ENCODE results near the gene RNASE8.

Gene RNASE8

DNA sequence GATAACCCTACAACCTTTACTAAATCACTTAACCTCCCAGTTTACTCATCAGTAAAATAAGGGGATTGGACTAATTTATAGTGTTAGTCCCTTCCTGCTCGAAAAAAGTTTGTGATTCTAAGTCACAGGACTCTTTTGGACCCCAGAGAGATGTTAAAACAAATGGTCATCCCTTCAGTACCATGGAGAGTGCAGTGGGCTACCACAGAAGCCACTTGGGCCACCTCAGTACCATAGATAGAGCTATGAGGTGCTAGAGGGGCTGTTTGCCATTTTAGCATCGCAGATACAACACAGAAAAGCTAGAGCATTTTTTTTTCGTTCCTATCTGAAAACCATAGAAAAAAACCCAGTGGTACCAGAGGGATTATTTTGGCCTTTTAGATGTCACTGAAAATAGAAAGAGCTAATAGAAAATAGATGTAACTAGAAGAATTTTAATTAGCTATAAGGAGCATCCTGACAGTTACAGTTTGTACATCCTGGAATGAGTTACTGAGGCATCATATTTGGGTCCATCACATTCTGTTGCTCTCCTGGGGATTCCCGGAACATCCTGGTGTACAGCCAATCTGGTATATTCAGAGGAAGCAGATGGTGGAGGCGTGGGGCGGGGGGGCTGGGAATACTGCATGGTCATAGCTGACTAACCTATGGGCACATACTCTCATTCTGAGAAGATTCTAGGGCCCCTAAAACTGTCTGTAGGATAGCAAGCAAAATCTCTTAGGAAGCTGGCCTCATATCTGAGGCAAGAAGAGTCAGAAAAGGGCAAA lies 38.0 kb downstream of the RNASE8 start:
- TF ChIP-seq, protein P1, sequence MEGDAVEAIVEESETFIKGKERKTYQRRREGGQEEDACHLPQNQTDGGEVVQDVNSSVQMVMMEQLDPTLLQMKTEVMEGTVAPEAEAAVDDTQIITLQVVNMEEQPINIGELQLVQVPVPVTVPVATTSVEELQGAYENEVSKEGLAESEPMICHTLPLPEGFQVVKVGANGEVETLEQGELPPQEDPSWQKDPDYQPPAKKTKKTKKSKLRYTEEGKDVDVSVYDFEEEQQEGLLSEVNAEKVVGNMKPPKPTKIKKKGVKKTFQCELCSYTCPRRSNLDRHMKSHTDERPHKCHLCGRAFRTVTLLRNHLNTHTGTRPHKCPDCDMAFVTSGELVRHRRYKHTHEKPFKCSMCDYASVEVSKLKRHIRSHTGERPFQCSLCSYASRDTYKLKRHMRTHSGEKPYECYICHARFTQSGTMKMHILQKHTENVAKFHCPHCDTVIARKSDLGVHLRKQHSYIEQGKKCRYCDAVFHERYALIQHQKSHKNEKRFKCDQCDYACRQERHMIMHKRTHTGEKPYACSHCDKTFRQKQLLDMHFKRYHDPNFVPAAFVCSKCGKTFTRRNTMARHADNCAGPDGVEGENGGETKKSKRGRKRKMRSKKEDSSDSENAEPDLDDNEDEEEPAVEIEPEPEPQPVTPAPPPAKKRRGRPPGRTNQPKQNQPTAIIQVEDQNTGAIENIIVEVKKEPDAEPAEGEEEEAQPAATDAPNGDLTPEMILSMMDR (IDR thresholded peaks at IDR 0.05), result no peak

DNA sequence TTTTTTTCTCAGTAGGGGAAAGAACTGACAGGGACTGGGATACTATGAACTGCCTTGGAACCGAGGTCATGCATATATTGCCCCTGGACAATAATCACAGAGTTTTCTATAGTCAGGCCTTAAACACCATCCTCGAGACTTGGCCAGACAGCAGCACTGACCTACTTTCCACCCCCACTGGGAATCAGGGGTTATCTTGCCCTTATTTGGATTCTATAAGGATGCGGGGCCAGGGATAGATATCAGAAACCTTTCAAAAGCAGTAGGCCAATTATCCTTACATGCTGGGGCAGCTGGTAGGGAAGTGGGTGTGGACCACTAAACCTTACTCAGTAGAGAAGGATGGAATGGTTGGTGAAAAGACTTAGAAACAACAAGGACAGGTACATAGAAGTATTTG lies 38.8 kb downstream of the RNASE8 start:
- TF ChIP-seq, protein P1 (IDR thresholded peaks at IDR 0.05), result no peak

DNA sequence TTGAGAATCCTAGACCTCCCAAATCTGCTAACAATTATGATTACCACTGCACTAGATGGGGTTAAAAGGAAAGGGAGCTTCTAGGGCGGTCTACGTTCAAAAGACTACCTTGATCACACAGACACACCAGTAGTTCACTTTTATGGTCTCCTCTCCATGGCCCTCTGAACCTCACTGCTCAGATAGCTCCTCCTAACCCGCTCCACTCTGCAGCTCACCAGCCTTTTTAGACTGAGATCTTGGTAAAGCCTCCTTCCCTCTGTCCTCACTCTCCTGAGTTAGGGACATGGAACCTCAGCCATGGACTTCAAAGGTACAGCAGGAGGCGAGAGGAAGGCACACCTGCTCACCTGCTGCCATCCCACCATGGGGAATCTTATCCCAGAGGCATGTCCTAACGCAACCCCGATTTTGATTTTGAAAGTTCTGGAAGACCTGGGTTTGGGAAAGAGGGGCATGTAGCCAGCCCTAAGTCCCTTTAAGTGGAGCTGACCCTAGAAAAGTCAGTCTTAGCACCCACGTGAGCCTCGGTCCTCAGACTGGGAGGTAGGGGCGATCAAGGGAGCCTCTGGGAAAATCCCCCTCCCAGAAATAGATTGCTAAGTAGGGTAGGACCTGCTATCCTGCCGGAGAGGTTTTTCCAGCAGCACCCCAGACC lies 39.5 kb downstream of the RNASE8 start:
- TF ChIP-seq, protein P1 (IDR thresholded peaks at IDR 0.05), result no peak

DNA sequence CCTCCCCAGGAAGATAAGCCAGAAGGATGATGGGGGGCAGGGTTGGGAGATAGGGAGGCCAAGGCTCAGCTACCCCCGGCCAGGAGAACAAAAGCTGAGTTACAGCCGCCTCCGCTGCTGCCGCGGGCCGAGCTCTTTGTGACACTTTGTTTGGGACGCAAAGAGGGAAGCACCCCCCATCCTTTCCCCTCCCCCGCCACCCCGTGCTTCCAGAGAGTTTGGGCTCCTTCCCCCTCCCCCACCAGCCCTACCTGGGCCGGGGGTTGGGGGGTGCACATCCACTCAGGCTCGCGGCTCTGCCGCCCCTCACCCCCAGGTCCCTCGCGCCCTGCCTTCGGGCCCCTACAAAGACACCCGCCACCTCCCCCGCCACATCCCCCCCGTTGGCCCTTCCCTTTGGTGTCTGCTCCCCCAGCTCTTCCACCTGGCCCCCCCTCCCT lies 40.0 kb downstream of the RNASE8 start:
- TF ChIP-seq, protein P1 (IDR thresholded peaks at IDR 0.05), result no peak

DNA sequence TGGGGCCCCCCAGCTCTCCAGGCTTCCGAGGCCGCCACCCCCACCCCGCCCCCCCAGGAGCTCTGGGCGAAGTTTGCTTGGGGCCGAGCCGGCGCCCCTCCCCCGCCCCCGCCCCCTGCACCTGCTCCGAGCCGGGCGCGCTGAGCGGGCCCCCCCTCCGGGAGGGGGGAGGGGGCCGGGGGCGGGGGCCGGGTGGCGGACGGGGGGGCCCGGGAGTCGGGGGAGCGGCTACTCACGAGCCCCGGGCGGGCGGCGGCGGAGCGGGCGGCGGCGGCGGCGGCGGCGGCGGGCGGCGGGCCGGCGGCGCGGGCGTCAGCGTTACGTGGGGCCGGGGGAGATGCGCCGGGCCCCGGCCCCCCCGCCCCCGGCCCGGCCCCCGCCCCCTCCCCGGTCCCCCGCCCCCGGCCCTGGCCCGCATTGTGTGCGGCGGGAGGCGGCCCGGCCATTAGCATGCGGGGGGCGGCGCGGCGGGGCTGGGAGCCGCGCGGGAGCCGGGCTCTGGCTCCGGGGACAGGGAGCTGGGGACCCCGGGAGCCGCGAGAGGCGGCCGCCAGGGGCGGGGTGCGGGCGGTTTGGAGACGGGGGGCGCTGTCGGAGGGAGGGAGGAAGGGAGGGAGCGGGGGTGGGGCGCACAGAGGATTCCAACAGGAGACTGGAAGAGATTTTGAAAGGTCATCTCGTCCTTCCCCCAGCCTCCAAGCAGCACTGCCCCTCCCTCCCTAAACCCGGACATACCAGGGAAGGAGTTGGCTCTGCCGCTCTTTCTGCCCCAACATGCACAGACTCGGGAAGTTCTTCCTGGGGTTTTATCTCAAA lies 40.7 kb downstream of the RNASE8 start, which contains the start of gene ZNF219:
TSS of gene ZNF219 (minus strand) at position 580 of the 816 bp plus-strand sequence. CDS start 5,064 bp downstream, outside the sequence.
- TF ChIP-seq, protein P1 (IDR thresholded peaks at IDR 0.05), result no peak

DNA sequence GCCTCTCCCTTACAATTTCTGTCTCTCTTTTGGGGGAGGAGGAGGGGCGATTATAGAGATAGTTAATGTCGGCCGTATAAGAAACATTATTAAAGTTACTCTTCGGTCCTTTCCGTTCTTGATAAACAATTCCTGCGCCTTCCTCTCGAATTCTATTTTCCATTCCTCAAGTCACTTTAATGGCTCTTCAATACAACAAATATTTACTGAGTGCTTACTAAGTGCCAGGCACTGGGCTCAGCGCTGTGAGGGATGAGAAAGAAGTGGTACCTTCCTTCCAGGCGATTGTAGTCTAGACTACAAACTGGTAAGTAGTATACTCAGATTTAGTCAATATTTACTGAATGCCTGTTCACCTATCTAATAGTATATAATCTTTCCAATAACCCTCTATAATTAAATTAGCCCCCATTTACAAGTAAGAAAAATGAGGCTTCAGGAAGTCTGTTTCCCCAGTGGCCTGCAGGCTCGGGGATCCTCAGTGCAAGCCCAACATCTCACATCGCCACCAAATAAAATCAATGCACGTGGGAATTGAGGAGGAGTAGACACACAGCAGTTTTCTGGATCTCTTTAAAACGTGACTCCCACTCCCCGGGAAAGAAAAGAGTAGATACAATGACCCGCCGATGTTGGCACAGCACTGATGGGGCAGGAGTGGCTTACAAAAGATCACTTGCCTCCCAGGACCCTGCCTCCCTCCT lies 41.4 kb downstream of the RNASE8 start:
- TF ChIP-seq, protein P1 (IDR thresholded peaks at IDR 0.05), result no peak

DNA sequence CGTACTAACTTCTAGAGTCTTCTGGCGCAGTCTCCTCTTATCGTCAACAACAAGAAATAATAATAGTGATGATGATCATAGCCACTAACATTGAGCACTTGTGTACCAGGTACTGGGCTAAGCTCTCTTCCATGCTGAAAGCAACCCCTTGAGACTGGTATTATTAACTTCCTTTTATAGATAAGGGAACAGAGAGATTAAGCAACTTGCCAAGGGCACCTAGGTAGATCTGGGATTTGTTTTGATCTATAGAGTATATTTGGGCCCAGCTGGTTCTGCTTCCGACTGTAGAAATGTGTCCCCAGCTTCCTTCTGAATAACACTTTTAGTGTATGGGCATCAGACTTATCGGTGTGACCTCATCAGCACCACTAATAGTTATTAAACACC lies 42.0 kb downstream of the RNASE8 start:
- TF ChIP-seq, protein P1 (IDR thresholded peaks at IDR 0.05), result no peak

Data from LNCAP (cell line).